A549 (cell line): Measurements from ENCODE around the gene CCDC57.

ENCODE experiments used
- BHLHE40 ChIP-seq: IDR thresholded peaks from 2 replicates; pipeline ENCODE4 v1.6.1; 2012; ENCODE audit warnings: low read depth, low read length, inconsistent platforms
- CEBPB ChIP-seq, 2 experiments: fragments of >200 bp in 1 of 2; sonication (Bioruptor Twin) in 1 of 2; formaldehyde crosslinking in 1 of 2; IDR thresholded peaks; 2 replicates each; pipeline ENCODE4 v1.6.1; 2012 to 2016
- CTCF ChIP-seq: fragments of >200 bp; sonication (Bioruptor Twin); formaldehyde crosslinking; IDR thresholded peaks from 3 replicates; pipeline ENCODE4 v1.5.1; 2016
- ESRRA ChIP-seq: fragments of 150-350 bp; IDR thresholded peaks from 2 replicates; pipeline ENCODE4 v1.6.1; 2014; ENCODE audit warnings: mild to moderate bottlenecking, low read length, borderline replicate concordance
- JUN ChIP-seq, 2 experiments: fragments of >200 bp; sonication (Bioruptor Twin); formaldehyde crosslinking; IDR thresholded peaks; 2 replicates in 1 of 2; 3 replicates in 1 of 2; pipeline ENCODE4 v1.6.1; 2016 to 2017
- KDM1A ChIP-seq: fragments of 200-600 bp; sonication (generic); IDR thresholded peaks from 2 replicates; pipeline ENCODE4 v1.6.1; 2016; ENCODE audit warnings: low read depth, mild to moderate bottlenecking
- MAFK ChIP-seq: fragments of 450-650 bp; IDR thresholded peaks from 2 replicates; pipeline ENCODE4 v1.6.1; 2014; ENCODE audit not compliant: partially characterized antibody
- POLR2A ChIP-seq: IDR thresholded peaks from 2 replicates; pipeline ENCODE4 v1.6.1; 2012; ENCODE audit warnings: mild to moderate bottlenecking, low read length
- RFX5 ChIP-seq: fragments of 450-650 bp; IDR thresholded peaks from 2 replicates; pipeline ENCODE4 v1.7.1; 2014; ENCODE audit warnings: antibody characterized with exemption, mild to moderate bottlenecking, moderate library complexity
- TP53 ChIP-seq: fragments of 250-450 bp; sonication (Bioruptor Pico); IDR thresholded peaks from 2 replicates; pipeline ENCODE4 v1.5.0; 2021; ENCODE audit warnings: mild to moderate bottlenecking, moderate library complexity
- USF2 ChIP-seq: fragments of 450-650 bp; IDR thresholded peaks from 2 replicates; pipeline ENCODE4 v1.6.1; 2014; ENCODE audit warnings: antibody characterized with exemption
- TF ChIP-seq, protein P1 (sequence below): fragments of 200-600 bp; sonication (generic); IDR thresholded peaks from 2 replicates; pipeline ENCODE4 v1.6.1; 2016; ENCODE audit warnings: antibody characterized with exemption, mild to moderate bottlenecking, moderate library complexity
- TF ChIP-seq, protein P2 (sequence below): IDR thresholded peaks from 2 replicates; pipeline ENCODE4 v1.6.1; 2012

GRCh38 chr17:82095777-82096708 is 116.6 kb downstream of the CCDC57 start:
- TF ChIP-seq MAFK = no peak
- TF ChIP-seq, protein P1, sequence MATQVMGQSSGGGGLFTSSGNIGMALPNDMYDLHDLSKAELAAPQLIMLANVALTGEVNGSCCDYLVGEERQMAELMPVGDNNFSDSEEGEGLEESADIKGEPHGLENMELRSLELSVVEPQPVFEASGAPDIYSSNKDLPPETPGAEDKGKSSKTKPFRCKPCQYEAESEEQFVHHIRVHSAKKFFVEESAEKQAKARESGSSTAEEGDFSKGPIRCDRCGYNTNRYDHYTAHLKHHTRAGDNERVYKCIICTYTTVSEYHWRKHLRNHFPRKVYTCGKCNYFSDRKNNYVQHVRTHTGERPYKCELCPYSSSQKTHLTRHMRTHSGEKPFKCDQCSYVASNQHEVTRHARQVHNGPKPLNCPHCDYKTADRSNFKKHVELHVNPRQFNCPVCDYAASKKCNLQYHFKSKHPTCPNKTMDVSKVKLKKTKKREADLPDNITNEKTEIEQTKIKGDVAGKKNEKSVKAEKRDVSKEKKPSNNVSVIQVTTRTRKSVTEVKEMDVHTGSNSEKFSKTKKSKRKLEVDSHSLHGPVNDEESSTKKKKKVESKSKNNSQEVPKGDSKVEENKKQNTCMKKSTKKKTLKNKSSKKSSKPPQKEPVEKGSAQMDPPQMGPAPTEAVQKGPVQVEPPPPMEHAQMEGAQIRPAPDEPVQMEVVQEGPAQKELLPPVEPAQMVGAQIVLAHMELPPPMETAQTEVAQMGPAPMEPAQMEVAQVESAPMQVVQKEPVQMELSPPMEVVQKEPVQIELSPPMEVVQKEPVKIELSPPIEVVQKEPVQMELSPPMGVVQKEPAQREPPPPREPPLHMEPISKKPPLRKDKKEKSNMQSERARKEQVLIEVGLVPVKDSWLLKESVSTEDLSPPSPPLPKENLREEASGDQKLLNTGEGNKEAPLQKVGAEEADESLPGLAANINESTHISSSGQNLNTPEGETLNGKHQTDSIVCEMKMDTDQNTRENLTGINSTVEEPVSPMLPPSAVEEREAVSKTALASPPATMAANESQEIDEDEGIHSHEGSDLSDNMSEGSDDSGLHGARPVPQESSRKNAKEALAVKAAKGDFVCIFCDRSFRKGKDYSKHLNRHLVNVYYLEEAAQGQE = no peak
- no peak for TF ChIP-seq BHLHE40
- TF ChIP-seq CTCF = no peak
- no peak for TF ChIP-seq CEBPB (IDR thresholded peaks at IDR 0.05)
- TF ChIP-seq USF2 = no peak
- no peak for TF ChIP-seq POLR2A
- no peak for TF ChIP-seq KDM1A
- no peak for TF ChIP-seq RFX5
- TF ChIP-seq, protein P2, sequence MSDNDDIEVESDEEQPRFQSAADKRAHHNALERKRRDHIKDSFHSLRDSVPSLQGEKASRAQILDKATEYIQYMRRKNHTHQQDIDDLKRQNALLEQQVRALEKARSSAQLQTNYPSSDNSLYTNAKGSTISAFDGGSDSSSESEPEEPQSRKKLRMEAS = no peak
- TF ChIP-seq JUN (IDR thresholded peaks at IDR 0.05) = no peak
- TF ChIP-seq ESRRA = no peak
- TF ChIP-seq TP53 (CRISPR knock-in tag) = peak; percentile 34; the same call in 1 of the 2 replicates
